Umbilical cord (tissue), 2 donors: Measurements from ENCODE around the gene CDH13. TPM values are rescaled to one million over a fixed set of nuclear protein-coding genes. Genes with fewer than 3 reads are reported as not detected.
A peak's percentile ranks its signal among the peaks of the same experiment; 100 is the strongest.

Source experiments
- DNase-seq: peaks from one replicate; pipeline ENCODE4 v3.0.0-alpha.2; 2015; ENCODE audit warnings: low spot score
- total RNA-seq: library from RNA; depleted of rRNA; stranded (reverse); fragments of >200 nt; gene quantifications from one replicate; pipeline ENCODE4 v1.2.3, GENCODE V29; 2014; ENCODE audit warnings: low replicate concordance; ENCODE audit not compliant: insufficient read depth

CDH13 gene
- total RNA-seq, 1 donor from 2014 or later: 6.7 TPM

GRCh38 chr16:83742124-83742899 is 1115.5 kb downstream of the CDH13 start:
- DNase-seq: no peak

- no peak for DNase-seq
These were observed 1116.5 kb downstream of the CDH13 start for GRCh38 chr16:83743241-83743640.

GRCh38 chr16:83743720-83744119 is 1117.0 kb downstream of the CDH13 start:
- DNase-seq: no peak

GRCh38 chr16:83744441-83744981 is 1117.7 kb downstream of the CDH13 start:
- DNase-seq: no peak

- DNase-seq: no peak
These were observed 1119.8 kb downstream of the CDH13 start for GRCh38 chr16:83746611-83747010.

GRCh38 chr16:83747936-83748335 is 1121.2 kb downstream of the CDH13 start:
- no peak for DNase-seq

- no peak for DNase-seq
These were observed 1128.6 kb downstream of the CDH13 start for GRCh38 chr16:83755391-83755790.

- no peak for DNase-seq
These were observed 1135.6 kb downstream of the CDH13 start for GRCh38 chr16:83762141-83762991.

GRCh38 chr16:83762992-83763358 is 1136.2 kb downstream of the CDH13 start:
- DNase-seq: no peak

GRCh38 chr16:83768986-83769385 is 1142.2 kb downstream of the CDH13 start:
- no peak for DNase-seq

GRCh38 chr16:83769397-83770008 is 1142.7 kb downstream of the CDH13 start:
- no peak for DNase-seq

- peak; percentile 18 for DNase-seq
These were observed 1144.7 kb downstream of the CDH13 start for GRCh38 chr16:83771306-83771942.

- DNase-seq: no peak
These were observed 1146.0 kb downstream of the CDH13 start for GRCh38 chr16:83772806-83773205.

- DNase-seq: no peak
These were observed 1147.3 kb downstream of the CDH13 start for GRCh38 chr16:83774066-83774465.

- DNase-seq: no peak
These were observed 1150.2 kb downstream of the CDH13 start for GRCh38 chr16:83776944-83777343.

- peak; percentile 30 for DNase-seq
These were observed 1153.1 kb downstream of the CDH13 start for GRCh38 chr16:83779886-83780285.

GRCh38 chr16:83785455-83785854 is 1158.7 kb downstream of the CDH13 start:
- no peak for DNase-seq

- DNase-seq: no peak
These were observed 1163.1 kb downstream of the CDH13 start for GRCh38 chr16:83789642-83790401.

- DNase-seq: no peak
These were observed 1165.1 kb downstream of the CDH13 start for GRCh38 chr16:83791916-83792315.

GRCh38 chr16:83792391-83792790 is 1165.6 kb downstream of the CDH13 start:
- no peak for DNase-seq

- DNase-seq: no peak
These were observed 1166.4 kb downstream of the CDH13 start for GRCh38 chr16:83793179-83793578.
